GM06990 (cell line): ENCODE data around the gene RGS2.
A peak's percentile ranks its signal among the peaks of the same experiment; 100 is the strongest.

Experiments
- DNase-seq: peaks from one replicate; pipeline ENCODE4 v3.0.0-alpha.2; 2011; ENCODE audit not compliant: insufficient read length; ENCODE audit errors: extremely low read depth
- H3K27me3 ChIP-seq: replicated peaks from 2 replicates; pipeline ENCODE4 v1.6.0; 2011; ENCODE audit warnings: low read length; ENCODE audit not compliant: control insufficient read depth, insufficient read depth
- H3K36me3 ChIP-seq: 2 replicates; pipeline ENCODE4 v1.5.1; 2011; ENCODE audit warnings: low read length; ENCODE audit not compliant: control insufficient read depth, insufficient read depth
- H3K4me3 ChIP-seq: replicated peaks from 2 replicates; pipeline ENCODE4 v1.5.1; 2011; ENCODE audit warnings: low read depth, mild to moderate bottlenecking, control low read depth, low read length
- CTCF ChIP-seq: IDR thresholded peaks from 2 replicates; pipeline ENCODE4 v1.5.1; 2011; ENCODE audit warnings: low read length, control low read depth, mild to moderate bottlenecking, inconsistent platforms; ENCODE audit not compliant: insufficient read depth, poor library complexity, severe bottlenecking

The RGS2 gene

GRCh38 chr1:192808518-192809306 lies at the start of gene RGS2:
Gene RGS2, plus strand, starts transcription at chr1:192809039. Its CDS starts 33 bp downstream, at chr1:192809072.
- no peaks in the 10 kb centered on the region for H3K27me3 ChIP-seq
- peak within 1 kb of the TSS; percentile 78 for H3K4me3 ChIP-seq
- TF ChIP-seq CTCF, result no peak
- peak; percentile 95 for DNase-seq
- H3K36me3 ChIP-seq, result no peaks in the 10 kb centered on the region

GRCh38 chr1:192759104-192759503 lies 49.7 kb upstream of the RGS2 start:
- no peaks in the 10 kb centered on the region for H3K27me3 ChIP-seq
- H3K4me3 ChIP-seq, result no peak overlapping the region
- TF ChIP-seq CTCF, result no peak
- no peaks in the 10 kb centered on the region; the same call in 1 of the 2 replicates for H3K36me3 ChIP-seq
- DNase-seq, result no peak

GRCh38 chr1:192762265-192762664 lies 46.6 kb upstream of the RGS2 start:
- no peak for DNase-seq
- TF ChIP-seq CTCF, result no peak
- H3K36me3 ChIP-seq, result no peaks in the 10 kb centered on the region; the same call in 1 of the 2 replicates
- H3K27me3 ChIP-seq, result no peaks in the 10 kb centered on the region
- H3K4me3 ChIP-seq, result no peak overlapping the region

- DNase-seq, result no peak
- Histone ChIP-seq H3K4me3 (no peak overlapping the region), H3K27me3 (no peaks in the 10 kb centered on the region), H3K36me3 (no peaks in the 10 kb centered on the region; the same call in 1 of the 2 replicates)
- no peak for TF ChIP-seq CTCF
Measured at GRCh38 chr1:192763243-192763642, 45.6 kb upstream of the RGS2 start.

GRCh38 chr1:192763756-192764155 lies 45.1 kb upstream of the RGS2 start:
- no peak for DNase-seq
- H3K27me3 ChIP-seq, result no peaks in the 10 kb centered on the region
- H3K4me3 ChIP-seq, result no peak overlapping the region
- H3K36me3 ChIP-seq, result no peaks in the 10 kb centered on the region; the same call in 1 of the 2 replicates
- TF ChIP-seq CTCF, result no peak
